ENCODE results near the gene DDX18.
"Not testable (repeated sequence)": the region's sequence is repeated elsewhere in the genome, so short reads cannot be mapped to it uniquely, and the experiment has no call there.

Gene DDX18
- total RNA-seq, result 30.6 to 103 (median 76.0) reads per million in 18 experiments

DNA sequence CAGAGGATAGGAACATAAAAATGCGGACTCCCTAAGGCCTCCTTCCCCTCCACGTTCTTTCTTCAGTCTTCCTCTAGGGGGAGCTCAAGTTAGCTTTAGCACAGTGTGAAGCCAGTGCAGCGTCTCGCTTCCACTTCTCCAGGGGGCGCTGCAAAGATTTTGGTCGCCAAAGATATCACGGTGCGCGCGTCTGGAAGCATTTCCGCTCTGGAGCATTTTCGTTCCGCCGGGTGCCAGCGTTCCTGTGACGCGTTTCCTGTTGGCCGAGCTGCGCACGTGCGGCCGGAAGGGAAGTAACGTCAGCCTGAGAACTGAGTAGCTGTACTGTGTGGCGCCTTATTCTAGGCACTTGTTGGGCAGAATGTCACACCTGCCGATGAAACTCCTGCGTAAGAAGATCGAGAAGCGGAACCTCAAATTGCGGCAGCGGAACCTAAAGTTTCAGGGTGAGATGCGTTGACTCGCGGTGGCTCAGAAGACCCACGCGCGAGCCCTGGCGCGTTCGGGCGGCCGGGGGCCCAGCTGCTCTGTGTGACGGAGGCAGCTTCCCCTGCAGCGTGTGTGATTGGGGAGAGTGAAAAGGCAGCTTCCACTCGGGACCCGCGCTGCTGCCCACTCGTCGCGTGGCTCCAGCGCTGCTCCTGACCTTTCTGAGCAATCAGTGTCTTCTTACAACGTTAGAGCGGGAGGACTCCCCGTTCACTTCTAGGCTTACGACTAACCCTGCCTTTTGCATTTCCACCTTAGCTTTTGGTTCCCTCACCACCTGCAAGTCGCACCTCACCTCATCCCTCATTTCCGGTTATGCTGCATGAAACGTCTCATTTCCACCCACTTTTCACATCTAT lies at the start of gene DDX18:
Gene DDX18 (plus strand): TSS at position 275 of the 848 bp plus-strand sequence. CDS start 87 bp downstream, at position 362.
- peak; percentile 99 for DNase-seq

DNA sequence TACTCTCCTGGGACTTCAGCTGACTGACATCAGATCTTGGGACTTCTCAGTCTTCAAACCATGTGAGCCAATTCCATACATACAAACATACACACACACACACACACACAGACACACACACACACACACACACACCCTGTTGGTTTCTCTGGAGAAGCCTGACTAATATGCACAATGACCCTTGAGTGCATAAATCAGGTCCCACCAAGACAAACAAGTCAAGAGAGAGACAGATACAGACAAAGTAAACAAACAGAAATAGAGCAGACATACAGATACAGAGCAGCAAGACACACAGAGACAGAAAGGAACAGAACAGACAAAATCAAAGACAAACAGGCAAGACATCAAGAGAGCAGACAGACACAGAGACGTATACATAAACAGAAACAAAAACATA lies 43.8 kb upstream of the DDX18 start:
- no peak for DNase-seq

DNA sequence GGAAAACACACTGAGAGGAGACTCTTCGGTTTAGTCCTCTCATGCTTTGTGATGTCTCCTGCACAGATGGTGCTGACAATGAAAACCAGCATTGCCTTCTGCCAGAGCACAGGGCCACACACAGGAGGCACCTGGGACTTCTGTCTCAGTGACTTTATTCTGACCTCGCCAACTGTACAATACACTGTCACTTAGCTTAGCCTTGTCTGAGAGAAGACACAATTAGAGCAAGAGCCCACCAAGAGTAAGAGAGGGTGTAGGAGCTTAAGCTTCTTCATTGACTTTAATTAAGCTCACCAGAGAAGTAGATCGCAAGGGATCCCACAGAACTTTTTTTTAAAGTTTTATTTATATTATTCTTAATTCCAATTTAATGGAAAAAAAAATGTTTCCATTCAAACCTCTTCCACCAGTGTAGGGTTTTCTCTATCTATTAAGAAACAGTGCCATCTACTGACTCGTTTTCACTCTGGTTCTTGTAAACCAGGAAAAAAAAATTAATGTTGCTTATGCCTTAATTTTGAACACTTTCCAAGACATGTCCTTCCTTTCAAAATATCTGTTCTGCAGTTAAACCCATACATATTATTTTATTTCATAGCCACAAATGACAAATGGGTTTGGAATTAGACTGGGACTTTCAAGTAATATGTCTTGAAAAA lies 42.4 kb upstream of the DDX18 start:
- no peak for DNase-seq

DNA sequence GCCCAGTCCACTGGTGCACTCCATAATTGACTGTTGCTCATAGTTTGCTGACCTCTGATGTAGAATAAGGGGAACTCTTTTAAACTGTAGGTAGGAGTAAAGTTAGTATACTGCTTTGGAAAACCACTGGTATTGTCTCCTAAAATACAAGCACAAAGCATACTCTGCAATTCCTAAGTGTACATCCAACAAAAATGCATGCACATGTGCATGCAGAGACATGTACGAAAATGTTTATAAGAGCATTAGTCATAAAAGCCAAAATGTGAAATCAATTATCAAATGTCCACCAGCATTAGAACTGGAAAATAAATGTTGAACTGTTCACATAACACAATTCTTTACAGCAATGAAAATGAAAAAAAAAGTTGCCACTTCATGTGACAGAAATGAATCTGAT lies 39.8 kb upstream of the DDX18 start:
- no peak for DNase-seq

GRCh38 chr2:117775703-117776219 lies 38.7 kb upstream of the DDX18 start:
- no peak for DNase-seq

DNA sequence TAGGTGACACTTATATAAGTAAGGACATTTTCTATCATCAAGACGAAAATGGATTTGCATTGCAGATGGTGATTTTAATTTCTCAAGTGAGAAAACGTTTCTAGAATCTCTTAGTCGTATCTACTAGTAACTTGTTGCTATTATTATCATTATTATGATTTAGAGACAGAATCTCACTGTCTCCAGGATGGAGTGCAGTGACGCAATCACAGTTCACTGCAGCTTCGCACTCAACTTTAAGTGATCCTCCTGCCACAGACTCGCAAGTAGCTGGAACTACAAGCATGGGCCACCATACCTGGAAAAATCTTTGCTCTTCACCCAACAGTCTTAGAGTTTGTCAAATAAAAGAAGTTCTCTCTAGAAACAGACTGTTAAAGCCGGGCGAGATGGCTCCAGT lies 37.6 kb upstream of the DDX18 start:
- DNase-seq, result no peak

GRCh38 chr2:117785740-117786139 lies 28.8 kb upstream of the DDX18 start:
- peak; percentile 21 to 27 for DNase-seq

- no peak for DNase-seq
Observed at GRCh38 chr2:117786520-117786919, 28.0 kb upstream of the DDX18 start.

GRCh38 chr2:117789505-117789904 lies 25.0 kb upstream of the DDX18 start:
- DNase-seq, result no peak

GRCh38 chr2:117794668-117795067 lies 19.8 kb upstream of the DDX18 start:
- DNase-seq, result no peak

DNA sequence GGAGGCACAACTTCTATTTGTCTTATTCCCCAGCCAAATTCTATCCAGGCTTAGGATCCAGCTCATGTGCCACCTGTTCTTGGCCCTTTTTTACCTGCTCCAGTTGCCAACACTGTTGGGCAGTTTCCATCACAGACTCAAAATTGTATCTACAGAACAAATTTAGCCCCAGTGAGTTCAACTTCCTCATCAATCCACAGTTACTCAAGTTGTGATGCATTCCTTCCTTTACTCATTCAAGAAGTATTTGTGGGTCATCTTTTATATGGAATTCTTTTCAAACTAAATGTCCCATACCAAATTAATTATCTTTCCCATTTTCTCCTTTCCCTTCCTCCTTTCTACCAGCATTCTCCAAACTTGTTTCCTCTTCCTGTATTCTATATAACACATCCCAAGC lies 12.7 kb upstream of the DDX18 start:
- no peak for DNase-seq

DNA sequence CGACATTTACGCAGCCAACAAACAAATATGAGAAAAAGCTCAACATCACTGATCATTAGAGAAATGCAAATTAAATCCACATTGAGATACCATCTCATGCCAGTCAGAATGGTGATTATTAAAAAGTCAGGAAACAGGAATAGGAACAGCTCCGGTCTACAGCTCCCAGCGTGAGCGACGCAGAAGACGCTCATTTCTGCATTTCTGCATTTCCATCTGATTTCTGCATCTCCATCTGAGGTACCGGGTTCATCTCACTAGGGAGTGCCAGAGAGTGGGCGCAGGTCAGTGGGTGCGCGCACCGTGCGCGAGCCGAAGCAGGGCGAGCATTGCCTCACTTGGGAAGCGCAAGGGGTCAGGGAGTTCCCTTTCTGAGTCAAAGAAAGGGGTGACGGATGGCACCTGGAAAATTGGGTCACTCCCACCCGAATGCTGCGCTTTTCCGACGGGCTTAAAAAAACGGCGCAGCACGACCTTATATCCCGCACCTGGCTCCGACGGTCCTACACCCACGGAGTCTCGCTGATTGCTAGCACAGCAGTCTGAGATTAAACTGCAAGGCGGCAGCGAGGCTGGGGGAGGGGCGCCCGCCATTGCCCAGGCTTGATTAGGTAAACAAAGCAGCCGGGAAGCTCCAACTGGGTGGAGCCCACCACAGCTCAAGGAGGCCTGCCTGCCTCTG lies 10.7 kb upstream of the DDX18 start:
- not testable (repeated sequence) for DNase-seq

DNA sequence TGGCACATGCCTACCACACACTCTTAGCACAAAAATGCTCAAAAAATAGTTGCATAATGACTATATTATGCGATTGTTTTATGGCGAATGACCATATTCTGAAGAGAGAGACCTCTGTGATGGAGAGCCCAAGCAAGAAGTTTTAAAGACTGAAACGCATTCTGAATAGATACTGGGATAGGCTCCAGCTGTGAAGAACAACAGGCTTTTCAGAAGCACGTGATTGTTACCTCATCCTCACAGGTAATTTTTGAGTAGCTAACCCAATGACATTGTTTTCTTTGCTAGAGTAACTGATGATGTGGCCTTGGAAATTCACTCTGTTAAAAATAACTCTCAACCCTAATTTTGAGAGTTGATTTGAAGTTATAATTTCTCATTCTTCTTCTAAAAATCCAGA lies 2.0 kb upstream of the DDX18 start:
- no peak for DNase-seq

GRCh38 chr2:117815946-117816345 lies 1.5 kb downstream of the DDX18 start:
- no peak for DNase-seq

DNA sequence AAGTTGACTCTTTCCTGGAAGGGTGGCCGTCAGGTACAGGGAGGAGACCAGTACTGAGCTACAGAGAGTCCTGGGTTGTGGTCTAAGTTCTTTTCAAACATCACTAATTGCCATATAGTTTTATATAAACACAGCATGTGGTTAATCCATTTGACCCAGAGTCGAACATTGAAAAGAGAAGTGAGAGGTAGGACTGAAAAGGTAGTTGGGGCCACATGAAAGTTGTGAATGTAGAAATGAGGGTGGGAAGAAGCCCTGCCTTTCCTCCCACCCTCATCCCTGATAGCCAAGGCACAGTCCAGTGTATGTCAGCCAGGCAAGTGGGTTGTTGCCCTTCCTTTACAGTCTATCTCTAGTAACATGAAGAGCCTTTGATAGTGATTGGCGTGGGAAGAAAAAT lies 4.4 kb downstream of the DDX18 start:
- no peak for DNase-seq

DNA sequence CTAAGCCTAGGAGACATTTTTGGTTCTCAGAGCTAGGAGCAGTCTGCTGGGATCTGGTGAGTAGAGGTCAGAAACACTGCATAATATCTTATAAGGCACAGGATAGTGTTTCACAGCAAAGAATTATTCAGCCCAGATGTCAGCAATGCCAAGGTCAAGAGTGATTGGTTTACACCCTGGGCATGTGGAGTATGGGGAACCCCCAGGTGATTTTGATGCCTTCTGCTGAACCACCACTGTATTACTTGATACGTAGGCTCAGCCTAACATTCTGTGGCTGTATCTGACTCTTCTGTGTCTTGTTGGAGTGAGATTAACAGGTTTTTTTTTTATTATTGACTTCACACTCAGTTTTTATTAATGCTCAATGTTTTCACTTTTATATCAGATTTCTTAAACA lies 6.0 kb downstream of the DDX18 start:
- DNase-seq, result no peak

DNA sequence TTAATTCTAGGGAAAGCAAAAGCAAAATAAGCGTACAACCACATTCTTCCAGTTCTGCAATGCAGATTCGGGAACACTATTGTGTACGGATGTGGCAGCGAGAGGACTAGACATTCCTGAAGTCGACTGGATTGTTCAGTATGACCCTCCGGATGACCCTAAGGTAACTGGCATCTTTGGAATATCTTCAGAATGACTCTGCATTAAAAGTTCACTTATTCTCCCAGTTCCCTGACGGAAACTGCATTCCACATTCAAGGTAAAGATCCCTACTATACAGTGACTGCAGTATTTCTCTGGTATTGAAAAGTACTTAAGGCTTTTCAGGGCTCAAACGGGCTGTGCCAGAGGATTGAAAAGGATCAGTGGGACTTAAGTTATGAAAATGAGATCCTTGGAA lies 10.9 kb downstream of the DDX18 start:
- no peak for DNase-seq

DNA sequence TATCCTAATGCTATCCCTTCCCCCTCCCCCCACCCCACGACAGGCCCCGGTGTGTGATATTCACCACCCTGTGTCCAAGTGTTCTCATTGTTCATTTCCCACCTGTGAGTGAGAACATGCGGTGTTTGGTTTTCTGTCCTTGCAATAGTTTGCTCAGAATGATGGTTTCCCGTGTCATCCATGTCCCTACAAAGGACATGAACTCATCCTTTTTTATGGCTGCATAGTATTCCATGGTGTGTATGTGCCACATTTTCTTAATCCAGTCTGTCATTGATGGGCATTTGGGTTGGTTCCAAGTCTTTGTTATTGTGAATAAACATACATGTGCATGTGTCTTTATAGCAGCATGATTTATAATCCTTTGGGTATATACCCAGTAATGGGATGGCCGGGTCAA lies 13.0 kb downstream of the DDX18 start:
- DNase-seq, result not testable (repeated sequence)

- DNase-seq, result no peak
Observed at GRCh38 chr2:117828870-117829269, 14.4 kb downstream of the DDX18 start.

DNA sequence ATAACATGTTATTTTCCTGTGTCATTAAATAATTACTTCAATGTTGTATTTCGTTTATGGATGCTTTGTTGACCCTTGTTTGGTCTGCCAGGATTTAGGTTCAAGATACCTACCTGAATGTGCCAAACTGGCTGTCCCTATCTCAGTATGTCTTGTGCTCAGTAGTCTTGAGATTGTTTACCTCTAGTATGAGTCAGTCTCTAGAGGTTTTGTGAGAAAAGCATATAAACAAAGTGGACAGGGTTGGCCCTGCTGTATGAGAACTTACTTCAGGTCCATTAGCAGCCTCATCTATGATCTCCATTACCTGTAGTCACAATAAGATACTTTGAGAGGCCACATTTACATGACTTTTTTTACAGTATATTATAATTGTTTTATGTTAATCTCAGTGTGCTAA lies 17.8 kb downstream of the DDX18 start:
- DNase-seq, result no peak

- DNase-seq, result no peak
Observed at GRCh38 chr2:117832905-117833613, 18.6 kb downstream of the DDX18 start.

- DNase-seq, result no peak
Observed at GRCh38 chr2:117833911-117834310, 19.4 kb downstream of the DDX18 start.

GRCh38 chr2:117834992-117835391 lies 20.5 kb downstream of the DDX18 start:
- DNase-seq, result no peak
